Stimulated activated CD4-positive, alpha-beta T cell treated with anti-CD3 and anti-CD28 coated beads, Interleukin-4, amount 100 ng/mL, for 1 hour (primary cell): ENCODE measurements around the gene TMEM63A.
"Not testable (repeated sequence)": the region's sequence is repeated elsewhere in the genome, so short reads cannot be mapped to it uniquely, and the experiment has no call there.

Experiments
- DNase-seq: peaks from one replicate; pipeline ENCODE4 v3.0.0-alpha.2; 2020

The TMEM63A gene

DNA sequence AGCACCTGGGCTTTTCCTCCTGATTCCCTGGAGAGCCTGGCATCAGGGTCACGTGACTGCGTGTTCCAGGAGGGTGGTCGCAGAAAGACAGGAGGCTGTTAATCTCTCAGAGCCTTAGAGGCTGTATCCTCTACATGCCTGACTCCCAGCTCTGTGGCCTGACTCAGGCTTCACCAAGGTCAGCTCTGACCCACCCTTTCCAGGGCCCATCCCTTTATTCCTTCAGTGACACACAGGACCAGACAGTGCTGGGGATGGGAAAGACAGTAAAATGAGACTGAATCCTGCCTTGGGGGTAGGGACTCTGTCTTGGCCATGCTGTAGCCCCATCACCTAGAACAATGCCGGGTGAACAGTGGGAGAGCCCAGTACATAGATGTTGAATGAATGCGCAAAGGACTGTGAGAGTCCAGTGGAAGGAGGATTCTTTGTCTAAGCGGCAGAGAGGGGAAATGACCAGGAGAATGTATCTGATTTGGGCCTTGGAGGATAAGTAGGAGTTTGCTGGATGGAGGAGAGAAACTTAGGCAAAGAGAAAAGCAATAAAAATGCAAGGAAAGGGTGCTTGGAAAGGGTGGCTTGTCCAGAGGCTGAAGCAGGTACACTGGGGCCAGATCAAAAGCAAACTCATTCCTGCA, 39.3 kb downstream of the TMEM63A start:
- no peak for DNase-seq

DNA sequence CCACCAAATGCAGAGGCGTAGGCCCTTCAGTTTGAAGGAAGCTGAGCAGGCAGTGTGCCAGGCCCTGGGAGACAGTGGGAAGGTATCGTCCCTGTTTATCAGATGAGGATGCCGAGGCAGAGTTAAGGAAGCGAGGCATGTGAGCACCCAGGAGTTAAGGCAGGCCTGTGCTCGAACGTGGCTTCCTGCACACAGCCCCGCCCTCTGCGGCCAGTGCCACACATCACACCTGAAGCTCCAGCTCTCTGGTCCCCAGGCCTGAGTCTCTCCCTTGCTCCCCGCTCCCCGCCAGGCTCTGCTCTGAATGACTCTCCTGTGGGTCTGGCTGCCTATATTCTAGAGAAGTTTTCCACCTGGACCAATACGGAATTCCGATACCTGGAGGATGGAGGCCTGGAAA, 40.1 kb downstream of the TMEM63A start:
- no peak for DNase-seq

GRCh38 chr1:225840713-225841112, 41.5 kb downstream of the TMEM63A start:
- DNase-seq = no peak

GRCh38 chr1:225840223-225840610, 42.0 kb downstream of the TMEM63A start:
- DNase-seq = no peak

DNA sequence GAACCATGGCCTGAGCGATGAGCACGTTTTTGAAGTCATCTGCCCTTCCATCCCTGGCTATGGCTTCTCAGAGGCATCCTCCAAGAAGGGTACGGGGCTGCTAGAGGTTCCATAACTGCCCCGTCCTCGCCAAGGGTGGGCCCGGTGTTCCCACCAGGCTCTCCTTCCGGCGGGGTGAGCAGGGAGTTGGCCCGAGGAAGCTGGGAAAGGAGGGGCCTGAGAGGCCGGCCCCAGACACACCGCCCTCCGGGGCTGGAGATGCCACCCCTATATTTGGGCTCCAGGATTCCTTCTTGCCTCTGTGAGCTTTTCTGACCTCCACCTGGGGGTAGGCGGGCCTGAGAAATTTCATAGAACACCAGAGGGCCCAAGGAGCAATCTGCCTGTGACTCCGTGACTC, 43.4 kb downstream of the TMEM63A start:
- DNase-seq = no peak

GRCh38 chr1:225836296-225836695, 45.9 kb downstream of the TMEM63A start:
- DNase-seq = not testable (repeated sequence)

GRCh38 chr1:225835856-225836255, 46.3 kb downstream of the TMEM63A start:
- no peak for DNase-seq

DNA sequence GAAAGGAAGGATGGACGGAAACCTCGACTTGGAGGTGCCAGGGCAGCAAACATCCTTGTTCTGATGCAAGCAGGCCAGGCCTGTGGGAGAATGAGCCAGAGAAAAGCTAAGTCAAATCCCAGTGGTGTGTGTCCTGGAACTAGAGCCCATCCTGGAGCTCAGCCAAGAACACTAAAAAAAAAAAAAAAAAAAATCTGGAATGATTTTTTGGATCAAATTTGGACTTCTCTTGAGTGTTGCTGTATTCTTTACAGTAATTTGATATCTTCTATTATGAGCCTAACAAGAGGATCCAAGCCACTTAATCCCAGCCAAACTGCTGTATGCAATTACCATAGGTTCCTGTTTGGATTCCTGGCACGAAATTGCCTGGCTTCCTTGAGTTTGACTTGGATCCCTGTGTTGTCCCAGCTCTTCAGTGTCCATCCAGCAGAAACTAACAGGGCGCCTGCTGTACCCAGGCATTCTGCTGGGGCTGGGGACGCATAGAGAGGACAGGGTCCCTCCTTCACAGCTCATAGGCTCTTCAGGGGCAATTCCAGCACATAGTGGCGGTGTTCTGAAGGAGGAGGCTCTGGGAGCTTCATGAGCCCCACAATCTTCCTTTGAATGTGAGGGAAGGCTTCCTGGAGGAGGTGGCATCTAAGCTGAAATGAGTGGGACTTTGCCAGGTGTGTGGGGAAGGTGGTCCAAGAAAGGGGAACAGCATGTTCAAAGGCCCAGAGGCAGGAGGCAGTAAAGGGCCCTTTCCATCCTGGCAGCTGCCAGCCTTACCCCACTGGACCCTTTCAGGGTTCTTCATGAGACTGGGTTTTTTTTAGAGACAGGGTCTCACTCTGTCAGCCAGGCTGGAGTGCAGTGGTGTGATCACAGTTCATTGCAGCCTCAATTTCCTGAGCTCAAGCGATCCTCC, 47.5 kb downstream of the TMEM63A start:
- no peak for DNase-seq

DNA sequence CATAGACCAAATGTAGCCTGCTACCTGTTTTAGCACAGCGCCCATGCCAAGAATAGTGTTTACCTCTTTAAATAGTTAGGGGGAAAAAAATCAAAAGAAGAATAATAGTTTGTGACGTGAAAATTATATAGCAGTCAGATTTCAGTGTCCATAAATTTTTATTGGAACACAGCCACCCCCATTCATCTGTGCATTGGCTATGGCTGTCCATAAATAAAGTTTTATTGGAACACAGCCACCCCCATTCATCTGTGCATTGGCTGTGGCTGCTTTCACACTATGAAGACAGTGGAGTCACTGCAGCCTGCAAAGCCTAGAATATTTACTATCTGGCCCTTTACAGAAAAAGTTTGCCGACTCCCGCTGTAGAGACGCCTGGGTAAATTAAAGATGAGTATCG, 51.3 kb downstream of the TMEM63A start:
- DNase-seq = no peak

- no peak for DNase-seq
Measured at GRCh38 chr1:225828706-225829345, 53.4 kb downstream of the TMEM63A start.

DNA sequence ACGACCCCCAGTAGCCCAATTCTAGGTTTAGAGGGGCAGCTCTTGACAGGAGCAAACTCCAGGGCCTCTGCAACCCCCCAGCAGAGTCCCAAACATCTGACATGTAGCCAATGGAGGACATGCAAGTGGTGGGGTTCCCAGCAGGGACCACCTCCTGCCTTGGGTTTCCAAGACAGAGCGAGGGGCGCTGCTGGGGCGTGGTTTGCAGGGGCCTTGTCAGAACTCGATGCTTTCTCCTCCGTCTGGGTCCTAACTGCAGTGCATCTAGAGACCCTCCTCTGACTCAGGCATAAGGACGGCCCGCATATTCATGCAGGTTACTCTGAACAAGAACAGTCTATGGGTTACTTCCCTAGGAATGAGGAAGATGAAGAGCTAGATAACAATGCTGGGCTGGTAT, 55.1 kb downstream of the TMEM63A start:
- no peak for DNase-seq

DNA sequence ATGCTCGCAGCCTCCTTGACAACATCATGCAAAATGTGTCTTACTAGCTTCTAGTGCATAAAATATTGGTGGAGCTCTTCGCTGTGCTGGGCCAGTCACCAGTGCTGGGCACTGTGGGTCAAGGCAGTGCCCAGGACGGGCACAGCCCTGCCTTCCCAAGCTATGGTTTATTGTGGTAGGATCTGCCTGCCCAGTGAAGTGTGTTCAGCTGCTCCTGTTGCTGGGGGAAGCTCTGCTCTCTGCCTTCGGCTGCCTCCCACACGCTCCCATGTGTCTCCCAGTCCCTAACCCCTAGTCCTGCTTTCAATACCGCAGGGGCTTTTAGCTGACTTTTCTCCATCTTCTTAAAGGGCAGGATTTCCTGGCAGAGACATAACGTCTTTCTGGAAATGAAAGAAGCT, 56.6 kb downstream of the TMEM63A start:
- no peak for DNase-seq

DNA sequence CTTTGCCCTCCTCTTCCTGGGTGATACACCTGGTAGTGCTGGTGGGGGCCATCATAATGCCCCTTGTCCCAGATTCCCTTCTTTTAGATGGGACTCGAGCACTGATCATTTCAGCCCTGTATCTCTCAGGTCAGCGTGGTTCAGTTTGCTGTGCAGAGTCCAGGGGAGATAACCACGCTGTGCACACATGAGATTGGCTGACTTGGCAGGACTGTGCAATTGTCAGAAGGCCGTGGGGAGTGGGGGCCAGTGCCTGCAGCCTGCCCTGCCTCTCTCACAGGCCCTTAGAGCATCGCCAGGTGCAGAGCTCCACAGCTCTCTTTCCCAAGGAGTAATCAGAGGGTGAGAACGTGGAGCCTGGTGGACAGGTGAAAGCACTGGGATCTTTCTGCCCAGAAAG, 57.1 kb downstream of the TMEM63A start:
- no peak for DNase-seq

- no peak for DNase-seq
Measured at GRCh38 chr1:225824533-225824941, 57.6 kb downstream of the TMEM63A start.

DNA sequence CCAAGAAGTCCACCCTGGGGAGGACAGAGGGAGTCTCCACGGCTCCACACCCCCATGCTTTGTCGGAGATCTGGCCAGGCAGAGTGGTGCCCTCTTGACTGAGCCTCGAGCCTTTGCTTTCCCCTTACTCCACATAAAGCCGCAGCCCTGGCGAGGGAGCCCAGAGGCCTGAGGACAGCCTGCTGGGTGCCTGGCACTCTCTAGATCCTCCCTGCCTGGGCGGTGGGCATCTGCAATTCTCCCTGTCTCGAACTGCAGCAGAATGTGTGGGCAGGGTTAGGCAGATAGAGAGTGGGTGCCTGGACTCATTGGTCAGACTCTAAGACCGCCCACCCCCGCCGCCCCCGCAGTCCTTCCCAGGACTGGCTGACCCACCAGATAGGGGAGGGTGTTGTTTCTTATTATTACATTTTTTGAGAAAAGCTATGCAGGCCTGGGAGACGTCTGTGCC, 58.3 kb downstream of the TMEM63A start:
- DNase-seq = no peak

GRCh38 chr1:225822655-225823403, 59.4 kb downstream of the TMEM63A start:
- no peak for DNase-seq

DNA sequence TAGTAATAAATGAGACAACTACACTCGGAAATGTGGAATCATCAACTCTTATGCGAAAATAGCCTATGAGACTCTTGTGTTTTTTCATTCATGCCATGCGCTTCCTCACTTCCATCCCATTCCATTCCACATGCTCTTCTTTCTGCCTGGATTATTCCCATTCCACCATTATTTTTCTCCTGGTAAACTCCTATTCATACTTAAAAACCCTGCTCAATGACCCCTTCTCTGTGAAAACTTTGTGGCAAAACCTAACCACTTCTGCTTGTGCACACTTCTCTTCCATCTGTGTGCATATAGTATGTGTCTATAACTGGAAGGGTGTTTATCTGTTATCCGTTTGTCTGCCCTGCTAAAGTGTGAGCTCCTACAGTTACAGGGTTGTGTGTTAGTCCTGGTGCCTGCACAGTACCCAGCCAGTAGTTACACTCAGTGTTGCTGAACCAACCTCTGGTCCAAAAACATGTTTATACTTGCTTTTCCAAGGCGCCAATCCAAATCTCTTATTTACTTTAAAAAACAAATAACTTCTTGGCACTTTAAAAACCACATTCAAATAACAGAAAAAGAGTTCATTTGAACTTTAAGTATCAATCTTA, 61.6 kb downstream of the TMEM63A start:
- no peak for DNase-seq

GRCh38 chr1:225819346-225820192, 62.6 kb downstream of the TMEM63A start:
- DNase-seq = no peak

DNA sequence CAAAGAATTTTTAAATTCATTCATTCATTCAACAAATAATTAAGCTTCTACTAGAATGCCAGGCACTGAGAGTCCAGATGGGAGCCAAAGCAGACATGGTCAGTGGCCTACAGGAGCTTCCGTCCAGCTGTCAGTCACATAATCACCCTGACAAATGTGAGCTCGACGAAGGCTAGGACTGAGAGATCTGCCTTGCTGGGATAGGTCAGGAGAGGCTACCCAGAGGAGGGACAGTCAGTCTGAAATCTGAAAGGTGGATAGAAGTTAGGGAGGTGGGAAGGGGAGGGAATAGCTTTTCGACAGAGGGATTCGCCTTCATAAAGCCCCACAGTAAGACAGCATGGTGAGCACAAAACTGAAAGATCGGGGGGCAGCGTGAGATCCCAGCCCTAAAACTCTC, 64.0 kb downstream of the TMEM63A start:
- DNase-seq = no peak

GRCh38 chr1:225817611-225818061, 64.5 kb downstream of the TMEM63A start:
- no peak for DNase-seq
